ENCODE measurements around the gene KRTAP4-1.

Gene KRTAP4-1

GRCh38 chr17:41226051-41226450, 41.3 kb upstream of the KRTAP4-1 start:
- TF ChIP-seq REST (IDR thresholded peaks at IDR 0.05; ENCODE audit: insufficient replicate concordance, low read depth) (no peak), SPI1 (IDR thresholded peaks at IDR 0.05; ENCODE audit: borderline replicate concordance, low read depth) (no peak), CTCF (IDR thresholded peaks at IDR 0.05; ENCODE audit: insufficient read depth, low read length) (no peak), GABPA (IDR thresholded peaks at IDR 0.05; ENCODE audit: low read depth) (no peak), POLR2AphosphoS5 (IDR thresholded peaks at IDR 0.05; ENCODE audit: low read depth) (no peak)
- no peak overlapping the region for H3K27ac ChIP-seq (replicated peaks)
- no peak overlapping the region for H3K4me3 ChIP-seq (replicated peaks; ENCODE audit: insufficient read depth, low read length)
- peaks cover 2% of the 10 kb centered on the region for H3K27me3 ChIP-seq (ENCODE audit: insufficient read depth, poor library complexity, severe bottlenecking)
- no peak for DNase-seq (ENCODE audit: low read depth in 1 of 2, low spot score in 1 of 2)

- Histone ChIP-seq H3K27ac (replicated peaks) (no peak overlapping the region), H3K27me3 (ENCODE audit: insufficient read depth, poor library complexity, severe bottlenecking) (no peaks in the 10 kb centered on the region), H3K4me3 (replicated peaks; ENCODE audit: insufficient read depth, low read length) (no peak overlapping the region)
- DNase-seq (ENCODE audit: low read depth in 1 of 2, low spot score in 1 of 2), result no peak
- TF ChIP-seq POLR2AphosphoS5 (IDR thresholded peaks at IDR 0.05; ENCODE audit: low read depth) (no peak), GABPA (IDR thresholded peaks at IDR 0.05; ENCODE audit: low read depth) (no peak), REST (IDR thresholded peaks at IDR 0.05; ENCODE audit: insufficient replicate concordance, low read depth) (no peak), SPI1 (IDR thresholded peaks at IDR 0.05; ENCODE audit: borderline replicate concordance, low read depth) (no peak)
Observed at GRCh38 chr17:41223821-41224220, 39.1 kb upstream of the KRTAP4-1 start.

- TF ChIP-seq REST (IDR thresholded peaks at IDR 0.05; ENCODE audit: insufficient replicate concordance, low read depth), result no peak
- TF ChIP-seq POLR2AphosphoS5 (IDR thresholded peaks at IDR 0.05; ENCODE audit: low read depth), result no peak
- TF ChIP-seq GABPA (IDR thresholded peaks at IDR 0.05; ENCODE audit: low read depth), result no peak
- no peak for TF ChIP-seq SPI1 (IDR thresholded peaks at IDR 0.05; ENCODE audit: borderline replicate concordance, low read depth)
- TF ChIP-seq CTCF (IDR thresholded peaks at IDR 0.05; ENCODE audit: insufficient read depth, low read length), result no peak
Observed at GRCh38 chr17:41215681-41216080, 31.0 kb upstream of the KRTAP4-1 start.

More at GRCh38 chr17:41215681-41216080, 31.0 kb upstream of the KRTAP4-1 start:
- Histone ChIP-seq H3K27me3 (ENCODE audit: insufficient read depth, poor library complexity, severe bottlenecking) (no peaks in the 10 kb centered on the region), H3K27ac (replicated peaks) (no peak overlapping the region), H3K4me3 (replicated peaks; ENCODE audit: insufficient read depth, low read length) (no peak overlapping the region)
- no peak for DNase-seq (ENCODE audit: low read depth in 1 of 2, low spot score in 1 of 2)

All from HL-60 (cell line).